HT1080 (cell line): ENCODE measurements around the gene RDH16. TPM values are rescaled to one million over a fixed set of nuclear protein-coding genes. Genes with fewer than 3 reads are reported as not detected.

ENCODE experiments used
- DNase-seq: peaks from one replicate; pipeline ENCODE4 v3.0.0-alpha.2; 2015; ENCODE audit warnings: low read depth
- polyA plus RNA-seq, 2 experiments: library from polyadenylated mRNA; depleted of rRNA; stranded (reverse); fragments of >200 nt; gene quantifications; 2 replicates each; pipeline ENCODE4 v1.2.3, GENCODE V29; 2015
- total RNA-seq: library from RNA; depleted of rRNA; stranded (reverse); fragments of >200 nt; shearing (Covaris generic); gene quantifications from 2 replicates; pipeline ENCODE4 v1.2.3, GENCODE V29; 2014; rRNA removed

The RDH16 gene, protein sequence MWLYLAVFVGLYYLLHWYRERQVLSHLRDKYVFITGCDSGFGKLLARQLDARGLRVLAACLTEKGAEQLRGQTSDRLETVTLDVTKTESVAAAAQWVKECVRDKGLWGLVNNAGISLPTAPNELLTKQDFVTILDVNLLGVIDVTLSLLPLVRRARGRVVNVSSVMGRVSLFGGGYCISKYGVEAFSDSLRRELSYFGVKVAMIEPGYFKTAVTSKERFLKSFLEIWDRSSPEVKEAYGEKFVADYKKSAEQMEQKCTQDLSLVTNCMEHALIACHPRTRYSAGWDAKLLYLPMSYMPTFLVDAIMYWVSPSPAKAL
- not detected in 2 replicates for total RNA-seq
- 0.07 TPM in 1 of 2 replicates, not detected in the other for polyA plus RNA-seq (2015; cell fraction: cytosol; rRNA removed)
- polyA plus RNA-seq (2015; cell fraction: nucleus; rRNA removed), result 0.07 and 0.18 TPM in 2 replicates

DNA sequence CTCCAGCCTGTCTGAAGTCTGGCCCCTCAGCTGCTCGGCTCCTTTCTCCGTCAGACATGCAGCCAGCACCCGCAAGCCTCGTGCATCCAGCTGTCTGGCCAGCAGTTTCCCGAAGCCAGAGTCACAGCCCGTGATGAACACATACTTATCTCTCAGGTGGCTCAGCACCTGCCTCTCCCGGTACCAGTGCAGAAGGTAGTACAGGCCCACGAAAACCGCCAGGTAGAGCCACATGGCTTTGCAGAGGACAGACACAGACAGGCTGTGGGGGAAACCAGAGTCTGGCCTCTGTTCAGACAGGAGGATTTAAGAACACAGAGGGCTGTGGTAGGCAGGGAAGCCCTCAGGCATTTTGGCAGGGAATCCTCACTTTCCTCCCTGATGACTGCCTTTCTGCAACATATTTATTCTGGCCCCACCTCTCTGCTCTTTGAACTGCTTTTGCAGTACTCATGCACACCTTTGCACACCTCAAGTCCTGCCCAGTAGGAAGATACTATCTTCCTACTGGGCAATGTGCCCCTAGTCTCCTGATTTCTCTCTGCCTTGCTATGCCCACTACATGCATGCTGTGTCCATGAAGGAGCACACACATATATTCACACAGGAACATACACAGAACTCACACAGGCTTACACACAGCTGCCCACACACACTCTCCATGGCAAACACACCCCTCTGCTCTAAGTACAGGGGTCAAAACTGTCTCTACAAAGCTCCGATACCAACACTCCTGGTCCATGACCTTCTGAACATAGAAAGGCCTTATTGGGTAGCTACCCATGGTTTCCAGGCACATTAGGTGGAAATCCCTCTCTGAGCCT, at the start of gene RDH16:
RDH16 (minus strand) TSS at position 380 of the 824 bp plus-strand sequence; CDS start at position 234, 146 bp downstream.
- DNase-seq, result no peak

DNA sequence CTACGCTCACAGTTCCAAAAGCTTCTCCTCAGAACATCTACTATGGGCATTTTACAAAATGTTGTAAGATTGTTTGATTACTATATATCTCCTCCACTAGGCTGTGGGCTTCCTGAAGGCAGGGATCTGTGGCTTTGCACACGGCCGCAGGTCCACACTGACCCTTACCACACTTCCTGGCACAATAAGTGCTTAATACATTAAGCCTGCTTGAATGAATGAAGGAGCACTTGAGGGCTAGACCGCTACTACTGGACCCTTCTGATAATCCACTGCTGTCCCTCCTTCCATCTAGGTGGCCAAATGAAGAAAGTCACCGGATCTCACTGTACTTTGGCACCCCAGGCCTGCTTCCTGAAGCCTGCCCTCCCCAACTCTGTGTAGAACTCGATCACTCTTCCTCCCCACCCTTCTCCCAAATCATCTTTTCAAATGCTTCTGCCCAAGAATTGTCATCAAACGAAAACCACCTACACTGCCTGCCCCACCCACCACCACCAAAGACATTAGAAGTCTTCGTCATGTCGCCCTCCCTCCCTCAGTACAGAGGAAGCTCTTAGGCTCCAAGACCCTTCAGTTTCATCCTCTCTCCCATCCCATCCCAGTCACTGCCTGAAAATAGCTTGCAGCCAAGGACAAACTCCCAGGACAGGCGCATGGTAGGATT, 49.5 kb upstream of the RDH16 start:
- no peak for DNase-seq

DNA sequence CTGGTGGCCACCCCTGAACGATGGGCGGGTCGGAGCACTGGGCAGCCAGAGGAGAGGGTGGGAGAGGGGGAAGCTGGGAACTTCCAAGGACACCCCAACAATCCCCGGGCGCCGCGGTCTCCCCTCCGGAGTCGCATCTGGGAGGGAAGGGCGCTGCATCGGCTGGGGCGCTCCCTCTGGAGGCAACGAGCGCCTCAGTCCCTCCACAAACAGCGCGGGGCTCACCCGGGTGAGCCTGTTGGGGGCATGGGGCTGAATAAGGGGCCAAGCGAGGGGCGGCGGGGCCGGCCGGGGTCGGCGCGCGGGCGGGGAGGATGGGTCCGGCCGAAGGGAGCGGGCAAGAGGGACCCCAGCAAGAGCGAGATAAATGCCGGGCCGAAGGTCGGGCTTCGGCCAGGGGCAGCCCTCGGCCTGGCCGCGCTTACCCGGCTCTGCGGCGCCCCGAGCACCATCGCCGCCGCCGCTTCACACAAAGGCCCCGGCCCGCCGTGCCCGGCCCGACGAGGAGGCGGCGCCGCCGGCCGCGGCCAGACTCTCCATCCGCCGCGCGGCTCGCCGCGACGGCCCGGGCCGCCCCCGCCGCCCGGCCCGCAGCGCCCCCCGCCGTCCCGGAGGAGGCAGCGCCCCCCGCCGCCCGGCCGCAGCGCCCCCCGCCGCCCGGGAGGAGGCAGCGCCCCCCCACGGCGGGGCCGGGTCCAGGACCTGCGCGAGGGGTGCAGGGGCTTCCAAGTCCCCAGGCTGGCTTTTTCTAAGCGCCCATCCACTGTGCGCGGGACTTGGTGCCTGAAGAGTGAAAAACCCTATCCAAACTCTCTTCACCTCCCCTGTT, 48.8 kb upstream of the RDH16 start, which contains the start of gene ZBTB39:
ZBTB39 (minus strand) TSS at position 567 of the 829 bp plus-strand sequence. CDS start 1,629 bp downstream, outside the sequence.
- no peak for DNase-seq

DNA sequence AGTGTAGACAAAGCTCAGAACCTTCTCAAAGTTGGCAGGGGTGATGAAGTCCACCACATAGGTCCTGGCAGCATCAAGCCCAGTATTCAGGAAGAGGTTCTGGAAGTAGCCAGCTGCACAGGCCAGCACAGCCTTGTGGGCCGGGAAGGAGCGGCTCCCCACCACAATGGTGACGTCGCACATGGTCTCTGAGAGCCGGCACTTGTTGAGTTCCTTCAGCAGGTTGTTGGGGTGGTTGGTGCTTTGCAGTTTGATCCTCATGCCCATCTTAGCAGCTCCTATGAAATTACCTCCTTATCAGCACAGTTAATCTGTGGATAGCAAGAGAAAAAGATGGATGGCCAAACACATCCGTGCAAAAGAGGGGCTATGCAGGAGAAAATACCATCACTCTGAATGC, 47.2 kb upstream of the RDH16 start:
- DNase-seq, result no peak

DNA sequence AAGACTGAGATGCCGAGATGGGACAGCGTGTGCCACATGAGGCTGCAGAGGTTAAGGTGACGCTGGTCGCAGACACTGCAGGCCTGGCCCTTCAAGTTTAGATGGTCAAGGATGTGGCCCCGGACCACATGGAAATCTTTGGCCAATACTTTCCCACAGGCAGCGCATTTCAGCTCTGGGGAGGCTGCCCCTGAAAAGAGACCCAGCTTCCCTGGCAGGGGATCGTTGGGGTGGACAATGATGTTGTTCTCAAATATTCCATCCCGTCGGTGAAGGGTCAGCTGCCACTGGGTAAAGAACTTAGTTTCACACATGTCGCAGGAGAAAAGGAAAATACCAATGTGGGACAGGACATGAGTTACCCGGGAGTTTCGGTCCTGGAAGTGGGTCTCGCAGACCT, 46.0 kb upstream of the RDH16 start:
- DNase-seq, result no peak

DNA sequence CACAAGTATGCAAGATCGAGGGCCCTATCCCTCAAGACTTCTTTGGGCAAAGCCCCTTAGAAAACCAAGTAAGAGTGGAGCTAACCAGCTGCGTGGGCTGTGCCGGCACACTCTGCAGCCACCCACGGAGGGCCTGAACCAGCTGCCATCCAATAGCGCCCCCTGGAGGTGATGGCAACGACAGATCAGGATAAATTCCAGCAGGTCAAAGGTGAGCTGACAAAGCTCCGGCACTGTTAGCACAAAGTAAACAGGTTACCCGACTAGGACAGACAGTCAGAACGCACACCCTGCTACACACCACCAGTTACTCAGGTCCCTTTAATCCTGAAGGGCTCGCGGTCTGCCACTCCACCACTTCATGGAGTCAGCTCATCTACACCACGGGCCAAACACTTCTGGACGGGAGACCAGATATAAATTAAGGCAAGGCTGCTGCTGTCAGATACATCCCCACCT, 44.1 kb upstream of the RDH16 start:
- peak; percentile 40 for DNase-seq

DNA sequence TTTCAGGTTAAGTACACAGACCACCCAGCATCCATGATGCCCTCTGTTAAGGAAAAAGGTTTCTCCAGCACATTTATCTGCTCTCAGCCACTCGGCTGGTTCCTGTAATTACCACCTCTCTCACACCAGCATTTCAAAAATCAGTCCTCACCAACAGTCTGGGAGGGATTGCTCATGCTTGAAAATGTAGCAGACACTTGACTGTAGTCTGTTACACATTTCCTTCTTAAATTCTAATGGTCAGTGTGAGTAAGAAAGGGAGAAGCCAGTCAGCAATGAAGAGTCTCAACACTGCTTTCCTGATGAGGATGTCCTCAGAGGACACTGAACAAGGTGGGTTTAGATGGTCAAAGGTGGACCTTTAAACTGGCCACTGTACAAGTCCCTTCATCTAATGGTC, 43.0 kb upstream of the RDH16 start:
- DNase-seq, result no peak

DNA sequence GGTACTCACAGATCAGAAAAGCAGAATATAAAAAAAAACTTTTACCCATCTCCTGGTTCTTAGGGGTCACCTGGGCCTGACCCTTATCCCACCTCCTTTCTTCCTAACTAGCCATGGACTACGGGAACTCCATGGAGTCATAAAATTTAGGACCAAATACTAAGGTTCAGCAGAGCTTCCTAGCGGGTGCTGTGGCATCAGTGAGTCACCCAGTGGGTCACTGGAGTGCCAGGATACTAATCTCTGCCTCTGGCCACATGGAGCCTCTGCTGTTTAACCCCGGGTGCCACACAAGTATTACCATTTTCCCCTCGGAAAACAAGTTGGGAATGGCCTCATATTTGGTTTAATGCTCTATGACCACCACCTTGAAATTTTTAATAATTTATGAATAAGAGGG, 42.0 kb upstream of the RDH16 start:
- DNase-seq, result no peak

DNA sequence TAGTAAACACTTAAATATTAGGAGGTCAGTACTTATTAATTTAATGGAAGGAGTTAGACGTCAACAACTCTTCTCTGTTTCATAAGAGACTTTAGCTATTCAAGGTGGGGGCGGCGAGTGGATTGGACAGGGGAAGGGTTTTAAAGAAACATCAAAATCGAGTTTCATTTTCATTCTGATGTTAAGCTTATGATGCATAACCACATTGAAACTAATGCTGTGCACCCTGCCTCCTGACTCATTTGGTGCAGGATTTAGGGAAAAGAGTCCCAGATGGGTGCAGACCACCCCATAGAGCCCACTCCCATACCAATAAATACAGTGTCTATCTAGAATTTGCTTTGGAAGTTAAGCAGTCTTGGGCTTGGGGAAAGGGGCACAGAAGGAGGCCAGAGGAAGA, 41.6 kb upstream of the RDH16 start:
- no peak for DNase-seq

DNA sequence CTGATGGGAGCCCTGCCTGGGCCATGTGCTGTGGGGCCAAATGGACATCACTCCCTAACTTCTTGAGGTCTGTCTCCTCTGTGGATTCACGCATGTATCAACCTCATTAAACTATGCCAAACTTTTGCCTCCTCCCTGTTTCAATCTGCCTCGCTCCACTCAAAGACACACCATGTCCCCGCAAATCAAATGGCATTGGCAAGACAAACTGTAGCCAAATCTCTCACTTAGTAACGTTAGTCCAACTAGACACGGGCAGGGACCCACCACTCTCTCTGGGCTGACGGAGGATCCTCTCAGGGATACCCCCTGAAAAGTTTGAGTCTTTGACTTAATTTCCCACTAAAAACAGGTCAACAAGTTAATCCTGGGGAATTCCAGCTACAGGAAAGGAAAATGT, 40.9 kb upstream of the RDH16 start:
- DNase-seq, result no peak

DNA sequence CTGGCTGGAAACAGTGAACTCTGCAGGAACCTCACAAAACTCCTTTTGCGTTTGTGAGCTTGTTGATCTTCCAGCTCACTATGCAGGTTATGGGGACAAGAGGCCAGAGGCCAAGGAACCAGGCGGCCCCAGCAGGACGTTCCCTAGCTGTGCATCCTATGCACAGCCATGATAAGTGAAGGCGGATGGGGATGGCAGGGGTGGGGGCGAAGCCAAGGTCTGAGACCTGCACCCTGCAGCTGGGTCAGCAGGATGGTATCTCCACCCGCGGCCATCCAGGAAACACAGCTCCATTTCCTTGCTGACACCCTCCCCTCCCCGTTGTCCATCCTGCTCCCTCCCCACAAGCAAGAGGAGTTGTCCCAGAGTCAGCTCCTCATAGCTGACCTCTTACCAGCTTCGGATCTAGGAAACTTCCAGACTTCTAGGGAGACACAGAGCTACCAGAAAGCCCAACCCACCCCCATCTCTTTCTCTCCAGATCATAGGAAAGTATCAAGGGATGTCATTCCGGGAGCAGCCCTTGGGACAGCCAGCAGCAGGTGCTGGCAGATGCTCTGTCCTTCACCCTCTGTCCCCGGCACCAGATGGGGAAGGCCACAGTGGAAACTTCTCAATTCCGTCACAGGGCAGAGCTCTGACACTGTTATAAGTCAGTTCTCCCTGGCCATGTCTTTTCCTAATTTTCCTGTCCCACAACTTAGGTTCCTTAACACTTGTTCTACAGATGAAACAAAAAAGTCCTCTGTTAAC, 39.6 kb upstream of the RDH16 start:
- no peak for DNase-seq

DNA sequence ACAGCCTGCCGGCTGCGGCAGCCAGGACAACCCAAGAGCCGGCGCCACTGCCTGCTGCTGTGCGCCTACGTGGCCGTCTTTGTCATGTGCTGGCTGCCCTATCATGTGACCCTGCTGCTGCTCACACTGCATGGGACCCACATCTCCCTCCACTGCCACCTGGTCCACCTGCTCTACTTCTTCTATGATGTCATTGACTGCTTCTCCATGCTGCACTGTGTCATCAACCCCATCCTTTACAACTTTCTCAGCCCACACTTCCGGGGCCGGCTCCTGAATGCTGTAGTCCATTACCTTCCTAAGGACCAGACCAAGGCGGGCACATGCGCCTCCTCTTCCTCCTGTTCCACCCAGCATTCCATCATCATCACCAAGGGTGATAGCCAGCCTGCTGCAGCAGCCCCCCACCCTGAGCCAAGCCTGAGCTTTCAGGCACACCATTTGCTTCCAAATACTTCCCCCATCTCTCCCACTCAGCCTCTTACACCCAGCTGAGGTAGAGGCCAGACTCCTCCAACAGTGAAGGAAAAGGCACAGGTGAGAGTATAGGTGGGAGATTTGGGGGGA, 38.6 kb upstream of the RDH16 start:
- DNase-seq, result no peak

DNA sequence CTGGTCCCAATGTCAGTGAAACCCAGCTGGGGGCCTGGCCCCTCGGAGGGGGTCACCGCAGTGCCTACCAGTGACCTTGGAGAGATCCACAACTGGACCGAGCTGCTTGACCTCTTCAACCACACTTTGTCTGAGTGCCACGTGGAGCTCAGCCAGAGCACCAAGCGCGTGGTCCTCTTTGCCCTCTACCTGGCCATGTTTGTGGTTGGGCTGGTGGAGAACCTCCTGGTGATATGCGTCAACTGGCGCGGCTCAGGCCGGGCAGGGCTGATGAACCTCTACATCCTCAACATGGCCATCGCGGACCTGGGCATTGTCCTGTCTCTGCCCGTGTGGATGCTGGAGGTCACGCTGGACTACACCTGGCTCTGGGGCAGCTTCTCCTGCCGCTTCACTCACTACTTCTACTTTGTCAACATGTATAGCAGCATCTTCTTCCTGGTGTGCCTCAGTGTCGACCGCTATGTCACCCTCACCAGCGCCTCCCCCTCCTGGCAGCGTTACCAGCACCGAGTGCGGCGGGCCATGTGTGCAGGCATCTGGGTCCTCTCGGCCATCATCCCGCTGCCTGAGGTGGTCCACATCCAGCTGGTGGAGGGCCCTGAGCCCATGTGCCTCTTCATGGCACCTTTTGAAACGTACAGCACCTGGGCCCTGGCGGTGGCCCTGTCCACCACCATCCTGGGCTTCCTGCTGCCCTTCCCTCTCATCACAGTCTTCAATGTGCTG, 38.0 kb upstream of the RDH16 start:
- DNase-seq, result no peak

DNA sequence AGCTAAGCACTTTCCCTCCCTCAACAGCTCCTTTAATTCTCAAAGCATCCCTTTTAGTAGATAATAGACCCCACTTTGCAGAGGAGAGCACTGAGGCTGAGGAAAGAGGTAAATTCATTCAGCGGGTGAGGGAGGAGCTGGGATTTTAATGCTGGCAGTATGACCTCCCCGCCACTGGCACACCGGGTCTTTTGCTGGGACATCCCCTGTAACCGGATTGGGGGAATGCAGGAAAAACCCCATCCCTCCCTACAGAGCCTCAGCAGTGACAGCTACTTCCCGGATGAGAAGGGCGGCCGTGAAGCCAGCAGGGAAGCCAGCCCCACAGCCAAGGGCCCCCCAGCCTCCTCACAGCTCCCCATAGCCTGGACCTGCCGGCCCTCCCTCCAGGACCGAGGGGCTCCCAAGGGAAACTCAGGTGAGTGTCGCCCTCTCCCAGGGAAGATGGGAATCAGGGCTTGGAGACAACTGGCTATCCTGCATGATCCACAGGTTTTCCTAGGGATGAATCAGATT, 36.9 kb upstream of the RDH16 start:
- no peak for DNase-seq

DNA sequence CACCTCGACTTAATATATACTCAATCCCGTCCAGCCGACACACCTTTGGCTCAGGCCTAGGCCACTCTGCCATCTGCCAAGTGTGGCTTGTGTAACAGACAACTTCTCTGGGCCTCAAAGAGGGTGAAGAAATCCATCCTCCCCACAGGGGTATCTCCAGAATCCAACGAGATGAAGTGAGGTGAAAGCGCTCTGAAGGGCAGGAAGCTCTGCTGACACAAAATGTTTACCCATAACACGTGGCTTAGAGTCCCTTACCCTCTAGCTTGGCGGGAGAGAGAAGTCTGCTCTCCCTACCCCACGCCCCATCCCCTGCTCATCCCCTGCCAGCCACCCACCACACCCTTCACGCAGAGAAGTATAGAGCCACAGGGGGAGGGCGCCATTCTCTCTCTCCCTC, 35.9 kb upstream of the RDH16 start:
- DNase-seq, result no peak

DNA sequence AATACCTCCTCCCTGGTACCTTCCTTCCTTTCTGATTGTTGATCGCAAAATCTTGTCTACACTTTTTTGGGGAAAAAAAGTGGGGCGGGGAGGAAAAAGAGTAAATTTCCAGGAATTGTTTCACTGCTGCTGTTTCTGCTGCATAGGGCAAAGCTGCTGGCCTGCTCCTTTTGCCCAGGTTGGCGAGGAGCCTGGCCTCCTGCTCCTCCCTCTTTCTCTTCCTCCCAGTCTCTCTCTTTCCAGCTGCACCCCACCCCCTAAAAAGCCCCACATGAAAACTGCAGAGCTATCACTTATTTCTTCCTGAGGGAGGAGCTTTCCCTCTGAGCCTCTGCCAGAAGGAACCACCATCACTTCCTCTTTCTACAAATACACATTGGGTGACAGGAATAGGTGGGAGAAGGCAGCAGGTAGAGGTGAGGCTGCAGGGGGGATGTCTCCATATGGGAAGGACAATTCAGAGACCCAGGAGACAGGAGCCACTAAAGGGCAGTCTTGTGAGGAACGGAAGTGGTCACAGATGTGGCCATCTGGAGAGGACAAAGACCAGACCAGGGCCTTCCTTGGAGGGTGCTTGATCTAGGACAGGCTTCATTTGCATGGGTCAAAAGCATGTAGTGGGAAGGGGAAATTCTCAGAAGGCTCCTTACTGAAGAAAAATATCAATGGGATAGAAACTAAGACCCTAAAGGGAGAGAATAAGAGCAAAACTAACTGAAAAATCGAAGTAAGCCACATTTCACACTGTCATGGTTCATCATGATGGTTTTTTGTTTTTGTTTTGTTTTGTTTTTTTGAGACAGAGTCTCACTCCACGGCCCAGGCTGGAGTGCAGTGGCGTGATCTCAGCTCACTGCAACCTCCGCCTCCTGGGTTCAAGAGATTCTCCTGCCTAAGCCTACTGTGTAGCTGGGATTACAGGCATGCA, 34.2 kb upstream of the RDH16 start:
- peak; percentile 17 for DNase-seq

DNA sequence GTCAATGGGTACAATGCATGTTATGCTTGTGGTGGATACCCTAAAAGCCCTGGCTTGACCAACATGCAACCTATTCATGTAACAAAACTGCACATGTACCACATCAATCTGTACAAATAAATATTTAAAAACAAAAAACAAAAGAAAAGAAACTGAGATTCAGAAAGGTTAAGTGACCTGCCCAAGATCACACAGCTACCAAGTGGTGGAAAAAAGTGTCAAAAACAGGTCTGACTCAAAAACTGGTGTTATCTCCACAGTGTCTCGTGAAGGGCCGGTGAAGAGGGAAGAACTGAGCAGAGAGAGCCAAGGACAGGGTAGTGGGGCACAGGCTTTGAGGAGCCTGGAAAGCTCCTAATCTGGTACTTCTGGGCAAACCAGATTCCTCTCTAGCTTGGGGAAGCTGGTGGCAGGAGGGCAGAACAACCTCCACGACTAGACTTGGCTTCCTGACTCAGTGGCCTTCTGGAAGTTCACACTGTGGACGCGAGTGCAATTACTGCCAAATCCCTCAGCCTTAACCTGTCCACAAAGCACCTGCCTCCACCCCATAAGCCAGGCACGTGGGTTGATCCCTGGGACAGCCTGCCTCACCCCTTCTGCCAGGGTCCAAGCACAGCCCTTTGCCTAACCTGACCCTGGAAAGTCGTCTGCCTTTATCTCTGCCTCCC, 33.4 kb upstream of the RDH16 start:
- DNase-seq, result no peak
